ENCODE measurements around the gene LTF. TPM values are rescaled to one million over a fixed set of nuclear protein-coding genes. Genes with fewer than 3 reads are reported as not detected.

Gene LTF
- total and polyA plus RNA-seq, 9 of the 15 experiments (the other 6 are each of a cell fraction or from before 2014, with no cell fraction given): 0.07 TPM; not detected in 8

DNA sequence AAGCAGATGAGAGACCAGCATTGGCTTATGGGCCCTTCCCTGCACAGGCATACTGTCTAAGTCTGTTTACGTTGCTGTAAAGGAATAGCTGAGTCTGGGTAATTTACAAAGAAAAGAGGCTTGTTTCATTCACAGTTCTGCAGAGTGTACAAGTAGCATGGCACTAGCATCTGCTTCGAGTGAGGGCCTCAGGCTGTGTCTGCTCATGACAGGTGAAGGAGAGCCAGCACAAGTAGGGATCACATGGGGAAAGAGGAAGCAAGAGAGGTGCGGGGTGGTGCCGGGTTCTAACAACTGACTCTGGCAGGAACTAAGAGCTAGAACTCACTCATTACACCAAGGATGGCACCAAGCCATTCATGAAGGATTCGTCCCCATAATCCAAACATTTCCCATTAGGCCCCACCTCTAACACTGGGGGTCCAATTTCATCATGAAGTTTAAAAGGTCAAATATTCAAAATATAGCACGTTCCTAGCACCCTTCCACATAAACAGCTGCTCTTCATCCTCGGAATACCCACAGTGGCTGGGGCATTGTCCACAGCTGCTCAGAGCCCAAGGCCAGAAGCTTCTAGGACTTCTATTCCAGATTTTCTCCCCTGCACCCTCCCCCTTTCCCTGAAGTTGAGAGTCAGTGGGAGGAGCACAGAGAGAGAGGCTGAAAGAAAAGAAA lies 38.6 kb upstream of the LTF start (continued):
- no peak for TF ChIP-seq MYC (IDR thresholded peaks at IDR 0.05; ENCODE audit: low read depth, low read length)
- TF ChIP-seq MYC (CRISPR knock-in tag; IDR thresholded peaks at IDR 0.05; ENCODE audit: borderline replicate concordance, low read depth): no peak
- 0 out of 2 replicates have a peak, but pooled peaks have one; percentile 2 for TF ChIP-seq ZNF668 (CRISPR knock-in tag; IDR thresholded peaks at IDR 0.05)
- no peak for TF ChIP-seq XRCC3 (IDR thresholded peaks at IDR 0.05)
- TF ChIP-seq, protein P1, sequence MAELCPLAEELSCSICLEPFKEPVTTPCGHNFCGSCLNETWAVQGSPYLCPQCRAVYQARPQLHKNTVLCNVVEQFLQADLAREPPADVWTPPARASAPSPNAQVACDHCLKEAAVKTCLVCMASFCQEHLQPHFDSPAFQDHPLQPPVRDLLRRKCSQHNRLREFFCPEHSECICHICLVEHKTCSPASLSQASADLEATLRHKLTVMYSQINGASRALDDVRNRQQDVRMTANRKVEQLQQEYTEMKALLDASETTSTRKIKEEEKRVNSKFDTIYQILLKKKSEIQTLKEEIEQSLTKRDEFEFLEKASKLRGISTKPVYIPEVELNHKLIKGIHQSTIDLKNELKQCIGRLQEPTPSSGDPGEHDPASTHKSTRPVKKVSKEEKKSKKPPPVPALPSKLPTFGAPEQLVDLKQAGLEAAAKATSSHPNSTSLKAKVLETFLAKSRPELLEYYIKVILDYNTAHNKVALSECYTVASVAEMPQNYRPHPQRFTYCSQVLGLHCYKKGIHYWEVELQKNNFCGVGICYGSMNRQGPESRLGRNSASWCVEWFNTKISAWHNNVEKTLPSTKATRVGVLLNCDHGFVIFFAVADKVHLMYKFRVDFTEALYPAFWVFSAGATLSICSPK (IDR thresholded peaks at IDR 0.05; ENCODE audit: borderline replicate concordance): no peak
- TF ChIP-seq, protein P2, sequence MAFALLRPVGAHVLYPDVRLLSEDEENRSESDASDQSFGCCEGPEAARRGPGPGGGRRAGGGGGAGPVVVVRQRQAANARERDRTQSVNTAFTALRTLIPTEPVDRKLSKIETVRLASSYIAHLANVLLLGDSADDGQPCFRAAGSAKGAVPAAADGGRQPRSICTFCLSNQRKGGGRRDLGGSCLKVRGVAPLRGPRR (CRISPR knock-in tag; IDR thresholded peaks at IDR 0.05): no peak
- TF ChIP-seq SMAD1 (IDR thresholded peaks at IDR 0.05; ENCODE audit: low read depth, low read length, partially characterized antibody): no peak
- 0 out of 2 replicates have a peak, but pooled peaks have one; percentile 19 for TF ChIP-seq USF1 (CRISPR knock-in tag; IDR thresholded peaks at IDR 0.05)
- no peak for TF ChIP-seq SRSF9 (IDR thresholded peaks at IDR 0.05; ENCODE audit: borderline replicate concordance, low read depth, low read length)
- TF ChIP-seq CCAR2 (IDR thresholded peaks at IDR 0.05; ENCODE audit: low read depth, low read length): no peak
- no peak for TF ChIP-seq ARID2 (IDR thresholded peaks at IDR 0.05)
- TF ChIP-seq ZNF133 (CRISPR knock-in tag; IDR thresholded peaks at IDR 0.05): no peak
- TF ChIP-seq, protein P3, sequence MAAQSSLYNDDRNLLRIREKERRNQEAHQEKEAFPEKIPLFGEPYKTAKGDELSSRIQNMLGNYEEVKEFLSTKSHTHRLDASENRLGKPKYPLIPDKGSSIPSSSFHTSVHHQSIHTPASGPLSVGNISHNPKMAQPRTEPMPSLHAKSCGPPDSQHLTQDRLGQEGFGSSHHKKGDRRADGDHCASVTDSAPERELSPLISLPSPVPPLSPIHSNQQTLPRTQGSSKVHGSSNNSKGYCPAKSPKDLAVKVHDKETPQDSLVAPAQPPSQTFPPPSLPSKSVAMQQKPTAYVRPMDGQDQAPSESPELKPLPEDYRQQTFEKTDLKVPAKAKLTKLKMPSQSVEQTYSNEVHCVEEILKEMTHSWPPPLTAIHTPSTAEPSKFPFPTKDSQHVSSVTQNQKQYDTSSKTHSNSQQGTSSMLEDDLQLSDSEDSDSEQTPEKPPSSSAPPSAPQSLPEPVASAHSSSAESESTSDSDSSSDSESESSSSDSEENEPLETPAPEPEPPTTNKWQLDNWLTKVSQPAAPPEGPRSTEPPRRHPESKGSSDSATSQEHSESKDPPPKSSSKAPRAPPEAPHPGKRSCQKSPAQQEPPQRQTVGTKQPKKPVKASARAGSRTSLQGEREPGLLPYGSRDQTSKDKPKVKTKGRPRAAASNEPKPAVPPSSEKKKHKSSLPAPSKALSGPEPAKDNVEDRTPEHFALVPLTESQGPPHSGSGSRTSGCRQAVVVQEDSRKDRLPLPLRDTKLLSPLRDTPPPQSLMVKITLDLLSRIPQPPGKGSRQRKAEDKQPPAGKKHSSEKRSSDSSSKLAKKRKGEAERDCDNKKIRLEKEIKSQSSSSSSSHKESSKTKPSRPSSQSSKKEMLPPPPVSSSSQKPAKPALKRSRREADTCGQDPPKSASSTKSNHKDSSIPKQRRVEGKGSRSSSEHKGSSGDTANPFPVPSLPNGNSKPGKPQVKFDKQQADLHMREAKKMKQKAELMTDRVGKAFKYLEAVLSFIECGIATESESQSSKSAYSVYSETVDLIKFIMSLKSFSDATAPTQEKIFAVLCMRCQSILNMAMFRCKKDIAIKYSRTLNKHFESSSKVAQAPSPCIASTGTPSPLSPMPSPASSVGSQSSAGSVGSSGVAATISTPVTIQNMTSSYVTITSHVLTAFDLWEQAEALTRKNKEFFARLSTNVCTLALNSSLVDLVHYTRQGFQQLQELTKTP (IDR thresholded peaks at IDR 0.05; ENCODE audit: low read depth in 1 of 2, partially characterized antibody in 2 of 2): no peak
- no peak for TF ChIP-seq DACH1 (IDR thresholded peaks at IDR 0.05; ENCODE audit: partially characterized antibody)
- TF ChIP-seq, protein P4, sequence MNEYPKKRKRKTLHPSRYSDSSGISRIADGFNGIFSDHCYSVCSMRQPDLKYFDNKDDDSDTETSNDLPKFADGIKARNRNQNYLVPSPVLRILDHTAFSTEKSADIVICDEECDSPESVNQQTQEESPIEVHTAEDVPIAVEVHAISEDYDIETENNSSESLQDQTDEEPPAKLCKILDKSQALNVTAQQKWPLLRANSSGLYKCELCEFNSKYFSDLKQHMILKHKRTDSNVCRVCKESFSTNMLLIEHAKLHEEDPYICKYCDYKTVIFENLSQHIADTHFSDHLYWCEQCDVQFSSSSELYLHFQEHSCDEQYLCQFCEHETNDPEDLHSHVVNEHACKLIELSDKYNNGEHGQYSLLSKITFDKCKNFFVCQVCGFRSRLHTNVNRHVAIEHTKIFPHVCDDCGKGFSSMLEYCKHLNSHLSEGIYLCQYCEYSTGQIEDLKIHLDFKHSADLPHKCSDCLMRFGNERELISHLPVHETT (CRISPR knock-in tag; conservative IDR thresholded peaks at IDR 0.05 in 1 of 2, IDR thresholded peaks at IDR 0.05 in 1 of 2): peak in 1 of 2 experiments; percentile 29; a peak in 1 of 4 replicates
- no peak for TF ChIP-seq FOXJ2 (tag; IDR thresholded peaks at IDR 0.05)
- TF ChIP-seq C11orf30 (IDR thresholded peaks at IDR 0.05; ENCODE audit: low read depth): peak; percentile 43; the same call in 1 of the 2 replicates

Measured in K562 (cell line).